NCI-H82 treated with DMSO at 0.1 percent for 48 hours (cell line): ENCODE results near the gene XDH.

ENCODE experiments used
- DNase-seq: peaks from one replicate; lab custom pipeline; 2025; ENCODE audit not compliant: unreplicated experiment; lab: John Stamatoyannopoulos, UW

Gene XDH

GRCh38 chr2:31404302-31404701 lies 10.2 kb downstream of the XDH start:
- no peak for DNase-seq

GRCh38 chr2:31402388-31402787 lies 12.2 kb downstream of the XDH start:
- DNase-seq = no peak

GRCh38 chr2:31401580-31401979 lies 13.0 kb downstream of the XDH start:
- no peak for DNase-seq

GRCh38 chr2:31398881-31399280 lies 15.7 kb downstream of the XDH start:
- DNase-seq = no peak

GRCh38 chr2:31397094-31397493 lies 17.4 kb downstream of the XDH start:
- no peak for DNase-seq

GRCh38 chr2:31390324-31390723 lies 24.2 kb downstream of the XDH start:
- DNase-seq = no peak

GRCh38 chr2:31388736-31389135 lies 25.8 kb downstream of the XDH start:
- DNase-seq = no peak

- DNase-seq = no peak
Measured at GRCh38 chr2:31387850-31388249, 26.7 kb downstream of the XDH start.

GRCh38 chr2:31386648-31387047 lies 27.9 kb downstream of the XDH start:
- DNase-seq = no peak

GRCh38 chr2:31386172-31386571 lies 28.4 kb downstream of the XDH start:
- no peak for DNase-seq

- no peak for DNase-seq
Measured at GRCh38 chr2:31384771-31385276, 29.7 kb downstream of the XDH start.

- no peak for DNase-seq
Measured at GRCh38 chr2:31384351-31384750, 30.2 kb downstream of the XDH start.

- DNase-seq = no peak
Measured at GRCh38 chr2:31383471-31384153, 30.9 kb downstream of the XDH start.

GRCh38 chr2:31382452-31383120 lies 32.0 kb downstream of the XDH start:
- DNase-seq = no peak

GRCh38 chr2:31381601-31382000 lies 32.9 kb downstream of the XDH start:
- no peak for DNase-seq

GRCh38 chr2:31380243-31380642 lies 34.3 kb downstream of the XDH start:
- DNase-seq = no peak

- no peak for DNase-seq
Measured at GRCh38 chr2:31379747-31380146, 34.8 kb downstream of the XDH start.

GRCh38 chr2:31378791-31379501 lies 35.6 kb downstream of the XDH start:
- DNase-seq = no peak

GRCh38 chr2:31378389-31378788 lies 36.2 kb downstream of the XDH start:
- DNase-seq = no peak

GRCh38 chr2:31373127-31373526 lies 41.4 kb downstream of the XDH start:
- no peak for DNase-seq

GRCh38 chr2:31372097-31372496 lies 42.4 kb downstream of the XDH start:
- no peak for DNase-seq

GRCh38 chr2:31371691-31372090 lies 42.9 kb downstream of the XDH start:
- DNase-seq = no peak
